ENCODE results near the gene CMC2. TPM values are rescaled to one million over a fixed set of nuclear protein-coding genes. Genes with fewer than 3 reads are reported as not detected.

The CMC2 gene
- total and polyA plus RNA-seq, 2 of the 13 experiments (the other 11 are each of a cell fraction or from before 2014, with no cell fraction given), result 116 to 129 TPM

GRCh38 chr16:81006813-81007695 lies at the start of gene CMC2, which contains the start of gene CENPN (continued):
- 0 out of 2 replicates have a peak, but pooled peaks have one; percentile 28 for TF ChIP-seq ZNF691 (CRISPR knock-in tag; IDR thresholded peaks at IDR 0.05; ENCODE audit: borderline replicate concordance, low read depth)
- TF ChIP-seq ZNF138 (CRISPR knock-in tag; IDR thresholded peaks at IDR 0.05; ENCODE audit: low read depth), result peak; percentile 47; the same call in 1 of the 2 replicates
- peak; percentile 71 for TF ChIP-seq TFE3 (CRISPR knock-in tag; IDR thresholded peaks at IDR 0.05)
- TF ChIP-seq ZNF775 (CRISPR knock-in tag; IDR thresholded peaks at IDR 0.05; ENCODE audit: borderline replicate concordance), result no peak; the same call in 1 of the 2 replicates
- TF ChIP-seq MAF1 (CRISPR knock-in tag; IDR thresholded peaks at IDR 0.05; ENCODE audit: borderline replicate concordance), result no peak
- peak; percentile 81; the same call in 1 of the 2 replicates for TF ChIP-seq ZNF580 (CRISPR knock-in tag; IDR thresholded peaks at IDR 0.05; ENCODE audit: borderline replicate concordance, low read depth)
- peak; percentile 77 for TF ChIP-seq ZNF256 (CRISPR knock-in tag; conservative IDR thresholded peaks at IDR 0.05)
- peak; percentile 70; the same call in 1 of the 2 replicates for TF ChIP-seq CREB3 (CRISPR knock-in tag; IDR thresholded peaks at IDR 0.05)
- TF ChIP-seq MEF2D (CRISPR knock-in tag; IDR thresholded peaks at IDR 0.05), result peak; percentile 19
- TF ChIP-seq LRRFIP1 (CRISPR knock-in tag; conservative IDR thresholded peaks at IDR 0.05), result no peak
- no peak; the same call in 1 of the 2 replicates for TF ChIP-seq FOSL2 (CRISPR knock-in tag; IDR thresholded peaks at IDR 0.05)
- TF ChIP-seq NFIB (CRISPR knock-in tag; IDR thresholded peaks at IDR 0.05; ENCODE audit: borderline replicate concordance), result no peak
- TF ChIP-seq POLR2A (IDR thresholded peaks at IDR 0.05; ENCODE audit: insufficient read depth in 1 of 2, low read depth in 2 of 2, low read length in 2 of 2), result peak; percentile 76 to 80
- peak; percentile 61 for TF ChIP-seq ATF7-NPFF (CRISPR knock-in tag; IDR thresholded peaks at IDR 0.05; ENCODE audit: low read depth)
- peak; percentile 67 for TF ChIP-seq PATZ1 (CRISPR knock-in tag; IDR thresholded peaks at IDR 0.05)
- TF ChIP-seq ZFP36 (IDR thresholded peaks at IDR 0.05; ENCODE audit: borderline replicate concordance, low read depth, low read length, partially characterized antibody), result no peak
- peak; percentile 95 for TF ChIP-seq ZNF607 (CRISPR knock-in tag; IDR thresholded peaks at IDR 0.05; ENCODE audit: borderline replicate concordance)
- TF ChIP-seq SNAPC5 (CRISPR knock-in tag; IDR thresholded peaks at IDR 0.05; ENCODE audit: borderline replicate concordance), result peak; percentile 87; the same call in 1 of the 2 replicates
- TF ChIP-seq JUND (CRISPR knock-in tag; IDR thresholded peaks at IDR 0.05), result peak; percentile 59; the same call in 1 of the 2 replicates
